Lung (tissue), 12 donors: ENCODE measurements around the gene C1orf50. TPM values are rescaled to one million over a fixed set of nuclear protein-coding genes. Genes with fewer than 3 reads are reported as not detected.

Experiments
- ATAC-seq: fragments of 200-7000 bp; cut with Tn5 transposase; one replicate; pipeline ENCODE4 v1.9.1; 2020; ENCODE audit warnings: moderate number of reproducible peaks; ENCODE audit not compliant: insufficient read depth, low FRiP score
- DNase-seq, 3 donors: peaks; one replicate each; pipeline ENCODE4 v3.0.0-alpha.2; 2013 to 2017
- H3K27ac ChIP-seq, 2 donors: one replicate each; pipeline ENCODE4 v1.5.1; 2013; ENCODE audit warnings: mild to moderate bottlenecking in 2 of 2, moderate library complexity in 2 of 2, control low read depth in 1 of 2, inconsistent platforms in 1 of 2, low read depth in 1 of 2, low read length in 1 of 2
- H3K27me3 ChIP-seq, 3 donors: one replicate each; pipeline ENCODE4 v1.5.1; 2013; ENCODE audit warnings: low read length in 2 of 3; ENCODE audit not compliant: control insufficient read depth in 3 of 3, insufficient read depth in 3 of 3
- H3K36me3 ChIP-seq, 4 donors: one replicate each; pipeline ENCODE4 v1.5.1; 2013; ENCODE audit warnings: low read length in 4 of 4, mild to moderate bottlenecking in 1 of 4, moderate library complexity in 1 of 4; ENCODE audit not compliant: control insufficient read depth in 4 of 4, insufficient read depth in 4 of 4
- H3K4me1 ChIP-seq, 5 donors: one replicate each; pipeline ENCODE4 v1.5.1; 2013; ENCODE audit warnings: low read length in 5 of 5, mild to moderate bottlenecking in 2 of 5, moderate library complexity in 1 of 5; ENCODE audit not compliant: control insufficient read depth in 5 of 5, insufficient read depth in 5 of 5
- H3K4me3 ChIP-seq: one replicate; pipeline ENCODE4 v1.5.1; 2013; ENCODE audit warnings: mild to moderate bottlenecking, control low read depth, moderate library complexity
- H3K9ac ChIP-seq, 2 donors: one replicate each; pipeline ENCODE4 v1.5.1; 2013; ENCODE audit warnings: low read length in 2 of 2, control low read depth in 1 of 2; ENCODE audit not compliant: insufficient read depth in 1 of 2
- H3K9me3 ChIP-seq, 4 donors: one replicate each; pipeline ENCODE4 v1.5.1; 2013; ENCODE audit warnings: low read length in 3 of 4, mild to moderate bottlenecking in 1 of 4, moderate library complexity in 1 of 4; ENCODE audit not compliant: control insufficient read depth in 4 of 4, insufficient read depth in 3 of 4
- CTCF ChIP-seq: IDR thresholded peaks from 2 replicates; pipeline ENCODE4 v1.5.1; 2012; ENCODE audit warnings: mild to moderate bottlenecking; ENCODE audit errors: control extremely low read depth, extremely low read depth
- WGBS, 2 donors: extraction: QIAGEN DNeasy Blood & Tissue Kit; methylation state at CpG; one replicate each; pipeline ENCODE4 v1.1.7; 2013; 5-methylcytosine and 5-hydroxymethylcytosine counted together
- polyA plus RNA-seq, 2 donors: library from polyadenylated mRNA; stranded (reverse); fragments of 200-250 nt; gene quantifications; one replicate each; pipeline ENCODE4 v1.2.1, GENCODE V29; 2013
- total RNA-seq, 2 donors: library from RNA; depleted of rRNA in 1 of 2; stranded (reverse); fragments of >200 nt in 1 of 2; gene quantifications; one replicate each; pipeline ENCODE4 v1.2.1, GENCODE V29; 2014 to 2021
- donor health status: control.
- donor health status: control.
- donor health status: Bipolar disorder and iron deficiency.
- donor health status: healthy.
- donor health status: DM: yes; HTN: yes; CAD: no.

The C1orf50 gene
- total and polyA plus RNA-seq, 4 donors: 2.6 to 4.6 (median 3.6) TPM

DNA sequence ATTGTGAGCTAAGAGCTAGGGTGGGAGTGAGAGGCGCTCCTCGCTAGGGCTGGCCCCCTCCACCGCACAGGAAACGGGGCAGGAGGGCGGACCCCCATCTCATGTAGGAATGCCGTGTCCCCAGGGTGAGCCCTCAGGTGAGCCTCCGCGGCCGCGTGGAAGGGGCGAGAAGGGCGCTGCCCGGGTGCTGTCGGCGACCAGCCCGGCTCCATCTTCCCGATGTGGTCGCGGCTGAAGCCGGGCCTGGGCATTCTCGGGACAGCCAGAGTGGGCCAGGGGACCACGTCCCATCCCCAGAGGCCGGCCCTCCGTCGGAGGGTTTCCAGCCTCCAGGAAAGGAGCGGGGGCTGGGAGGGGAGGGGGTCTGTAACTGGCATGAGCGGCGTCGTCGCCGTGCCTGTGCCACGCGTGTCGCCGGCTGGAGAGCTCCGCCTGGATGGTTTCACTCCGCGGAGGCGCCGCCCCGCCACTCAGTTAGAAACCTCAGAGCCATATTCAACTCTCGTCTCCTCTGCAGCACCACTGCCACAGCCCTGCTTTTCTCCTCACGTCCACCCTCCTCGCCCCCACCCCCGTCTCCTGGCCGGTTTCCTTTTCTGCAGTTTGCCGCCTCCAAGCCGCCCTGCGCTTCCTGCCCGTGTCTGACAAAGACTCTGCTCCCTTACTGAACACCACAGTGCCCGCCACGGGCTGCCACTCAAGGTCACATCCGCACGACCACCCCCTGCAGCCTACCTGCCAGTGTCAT, 18.1 kb downstream of the C1orf50 start, which contains the start of gene TMEM269:
Gene TMEM269, plus strand, starts transcription at position 46 of the 748 bp plus-strand sequence. CDS start 4,903 bp downstream, outside the sequence.
- H3K4me1 ChIP-seq: peaks cover 0 to 11% (median 0%) of the 10 kb centered on the region in 5 donors
- peak within 1 kb of the TSS in 1 of 2 donors; percentile 13 for H3K9ac ChIP-seq
- peak; percentile 34 to 58 (median 49) for DNase-seq
- no peaks in the 10 kb centered on the region for H3K9me3 ChIP-seq
- peak; percentile 23 for ATAC-seq
- no peaks in the 10 kb centered on the region for H3K27me3 ChIP-seq
- peak within 1 kb of the TSS; percentile 37 for H3K4me3 ChIP-seq
- H3K27ac ChIP-seq: no peak within 1 kb of the TSS
- peaks cover 0 to 7% (median 2%) of the 10 kb centered on the region in 4 donors for H3K36me3 ChIP-seq
- TF ChIP-seq CTCF: no peak
- 4 to 9% methylated on average over 51 to 54 of the region's 54 CpGs for WGBS, 2 donors

GRCh38 chr1:42786097-42786496, 19.0 kb downstream of the C1orf50 start:
- no peak for ATAC-seq

DNA sequence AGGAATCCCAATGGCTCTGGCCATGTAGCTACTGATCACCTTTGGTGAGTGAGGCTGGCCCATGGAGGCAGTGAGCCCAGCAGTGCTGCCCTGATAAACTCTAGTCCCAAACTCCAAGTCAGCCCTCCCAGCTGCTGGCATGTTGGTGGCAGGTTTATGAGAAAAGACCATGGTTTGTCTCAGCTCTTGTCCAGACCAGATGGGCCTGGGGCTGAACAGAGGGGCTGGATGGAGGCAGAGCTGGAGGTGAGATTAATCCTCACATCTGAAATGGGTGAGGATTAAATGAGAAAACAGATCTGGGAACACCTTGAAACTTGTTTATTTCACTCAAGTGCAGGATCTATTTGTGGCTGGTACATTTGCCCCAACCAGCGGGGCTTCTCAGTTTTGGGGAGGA, 21.0 kb downstream of the C1orf50 start:
- WGBS, 2 donors: 95 to 98% methylated on average over 1 of the region's 1 CpG
- Histone ChIP-seq H3K4me1 (peaks cover 0 to 12% (median 0%) of the 10 kb centered on the region in 5 donors), H3K4me3 (no peak overlapping the region), H3K27ac (no peak overlapping the region), H3K36me3 (peaks cover 0 to 3% (median 0%) of the 10 kb centered on the region in 4 donors), H3K9ac (no peak overlapping the region), H3K9me3 (no peaks in the 10 kb centered on the region), H3K27me3 (no peaks in the 10 kb centered on the region)
- ATAC-seq (no peak), DNase-seq (no peak)
- TF ChIP-seq CTCF: no peak

More at GRCh38 chr1:42786097-42786496, 19.0 kb downstream of the C1orf50 start:
- TF ChIP-seq CTCF: no peak
- no peak for DNase-seq
- Histone ChIP-seq H3K27me3 (no peaks in the 10 kb centered on the region), H3K27ac (no peak overlapping the region), H3K4me1 (peaks cover 0 to 11% (median 0%) of the 10 kb centered on the region in 5 donors), H3K4me3 (no peak overlapping the region), H3K9me3 (no peaks in the 10 kb centered on the region), H3K36me3 (peaks cover 0 to 3% (median under 1%) of the 10 kb centered on the region in 4 donors), H3K9ac (no peak overlapping the region)
- WGBS, 2 donors: 88 to 93% methylated on average over 5 of the region's 5 CpGs
